ENCODE results near the gene RS1. TPM values are rescaled to one million over a fixed set of nuclear protein-coding genes. Genes with fewer than 3 reads are reported as not detected.

The RS1 gene
- total RNA-seq, 4 donors from 2014 or later, result not detected

DNA sequence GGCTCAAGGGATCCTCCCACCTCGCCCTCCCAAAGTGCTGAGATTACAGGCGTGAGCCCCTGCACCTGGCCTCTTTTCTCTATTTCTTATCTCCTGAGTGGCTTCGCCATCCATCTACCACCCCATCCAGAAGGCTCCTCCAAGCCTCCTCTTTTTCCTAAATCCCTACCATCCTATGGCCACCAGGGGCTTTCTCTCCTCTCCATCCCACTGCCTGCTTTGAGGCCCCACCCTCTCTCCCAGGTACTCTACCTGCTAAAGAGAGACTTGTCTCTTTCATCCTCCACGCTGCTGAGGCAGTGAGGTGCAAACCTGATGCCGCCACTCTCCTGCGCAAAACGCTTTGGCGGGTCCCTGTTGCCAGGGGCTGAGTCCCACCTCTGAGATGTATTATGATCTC, 7.0 kb downstream of the RS1 start:
- no peak for TF ChIP-seq POLR2A (IDR thresholded peaks at IDR 0.05)
- TF ChIP-seq, protein P1, sequence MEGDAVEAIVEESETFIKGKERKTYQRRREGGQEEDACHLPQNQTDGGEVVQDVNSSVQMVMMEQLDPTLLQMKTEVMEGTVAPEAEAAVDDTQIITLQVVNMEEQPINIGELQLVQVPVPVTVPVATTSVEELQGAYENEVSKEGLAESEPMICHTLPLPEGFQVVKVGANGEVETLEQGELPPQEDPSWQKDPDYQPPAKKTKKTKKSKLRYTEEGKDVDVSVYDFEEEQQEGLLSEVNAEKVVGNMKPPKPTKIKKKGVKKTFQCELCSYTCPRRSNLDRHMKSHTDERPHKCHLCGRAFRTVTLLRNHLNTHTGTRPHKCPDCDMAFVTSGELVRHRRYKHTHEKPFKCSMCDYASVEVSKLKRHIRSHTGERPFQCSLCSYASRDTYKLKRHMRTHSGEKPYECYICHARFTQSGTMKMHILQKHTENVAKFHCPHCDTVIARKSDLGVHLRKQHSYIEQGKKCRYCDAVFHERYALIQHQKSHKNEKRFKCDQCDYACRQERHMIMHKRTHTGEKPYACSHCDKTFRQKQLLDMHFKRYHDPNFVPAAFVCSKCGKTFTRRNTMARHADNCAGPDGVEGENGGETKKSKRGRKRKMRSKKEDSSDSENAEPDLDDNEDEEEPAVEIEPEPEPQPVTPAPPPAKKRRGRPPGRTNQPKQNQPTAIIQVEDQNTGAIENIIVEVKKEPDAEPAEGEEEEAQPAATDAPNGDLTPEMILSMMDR (IDR thresholded peaks at IDR 0.05 in 4 of 5, conservative IDR thresholded peaks at IDR 0.05 in 1 of 5), result no peak
- Histone ChIP-seq H3K4me3 (no peak overlapping the region), H3K4me1 (no peaks in the 10 kb centered on the region), H3K9me3 (no peaks in the 10 kb centered on the region), H3K27ac (no peak overlapping the region), H3K36me3 (no peaks in the 10 kb centered on the region), H3K27me3 (no peaks in the 10 kb centered on the region)
- intact Hi-C loops (cut with DNase I; ENCODE audit: low total_unique reads), result no loop called here
- DNase-seq (no peak), ATAC-seq (no peak)
- in situ Hi-C loops (cut with MboI; ENCODE audit: low sequenced_read_pairs in 4 of 4), result no loop called here

DNA sequence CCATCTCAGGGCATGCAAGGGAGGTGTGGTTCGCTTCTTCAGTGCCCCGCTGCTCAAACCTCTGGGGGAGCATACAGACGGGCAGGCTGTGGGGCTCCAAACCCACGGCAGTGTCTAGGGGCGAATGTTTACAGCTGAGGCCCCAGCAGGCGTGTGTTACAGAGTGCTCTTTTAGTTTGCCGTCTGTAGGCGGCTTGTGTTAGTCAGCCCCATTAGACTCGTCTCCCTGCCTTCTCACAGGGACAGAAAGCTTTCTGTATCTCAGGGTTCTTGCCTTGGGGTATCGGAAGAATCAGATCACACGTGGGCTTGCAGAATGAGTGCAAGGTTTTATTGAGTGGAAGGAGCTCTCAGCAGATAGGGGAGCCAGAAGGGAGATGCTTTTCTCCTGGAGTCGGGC, 10.6 kb downstream of the RS1 start:
- intact Hi-C loops (cut with DNase I; ENCODE audit: low total_unique reads) (no loop called here), in situ Hi-C loops (cut with MboI; ENCODE audit: low sequenced_read_pairs in 4 of 4) (no loop called here)
- H3K27ac ChIP-seq, result no peak overlapping the region
- ATAC-seq (no peak), DNase-seq (no peak)
- H3K9me3 ChIP-seq, result no peaks in the 10 kb centered on the region
- H3K27me3 ChIP-seq, result no peaks in the 10 kb centered on the region
- no peaks in the 10 kb centered on the region for H3K36me3 ChIP-seq
- no peak for TF ChIP-seq POLR2A (IDR thresholded peaks at IDR 0.05)
- TF ChIP-seq, protein P1 (IDR thresholded peaks at IDR 0.05 in 4 of 5, conservative IDR thresholded peaks at IDR 0.05 in 1 of 5), result no peak
- H3K4me1 ChIP-seq, result no peaks in the 10 kb centered on the region
- no peak overlapping the region for H3K4me3 ChIP-seq

DNA sequence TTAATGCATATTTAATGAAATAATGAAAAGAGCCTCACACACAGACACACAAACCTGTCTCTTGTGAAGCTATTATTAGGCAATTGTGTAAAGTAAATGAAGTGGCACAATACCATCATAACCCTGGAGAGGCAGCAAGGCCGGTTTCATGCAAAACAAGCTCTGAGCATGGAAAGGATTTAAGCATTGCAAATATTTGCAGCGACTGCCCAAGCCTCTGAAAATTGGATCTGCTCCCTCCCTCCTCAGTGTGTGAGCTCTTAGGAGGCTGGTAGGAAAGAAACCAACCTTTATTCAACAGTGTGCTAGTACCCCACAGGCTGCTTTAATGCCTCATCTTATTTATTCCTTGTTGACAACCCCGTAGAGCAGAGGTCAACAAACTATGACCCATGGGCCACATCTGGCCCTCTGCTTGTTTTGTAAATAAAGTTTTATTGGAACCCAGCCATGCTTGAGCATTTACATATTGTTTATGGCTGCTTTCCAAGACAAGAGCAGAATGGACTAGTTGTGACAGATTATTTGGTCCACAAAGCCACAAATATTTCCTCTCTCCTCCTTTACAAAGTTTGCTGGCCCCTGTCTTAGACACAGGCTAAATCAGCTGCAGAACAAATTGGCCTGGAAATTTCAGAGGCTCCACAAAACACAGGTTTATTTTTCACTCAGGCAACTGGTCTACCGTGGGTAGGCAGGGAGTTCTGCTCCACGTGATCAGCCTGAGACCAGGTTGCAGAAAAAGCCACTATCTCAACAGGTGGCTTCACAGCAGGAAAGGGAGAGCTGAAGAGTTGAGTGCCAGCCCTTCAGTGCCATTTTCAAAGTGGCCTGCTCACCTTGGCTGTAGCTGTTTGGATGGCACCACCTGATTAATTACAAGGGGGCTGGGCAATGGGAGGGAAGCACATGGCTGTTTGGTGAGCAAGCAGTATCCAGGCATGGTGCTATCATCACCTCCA, 16.8 kb downstream of the RS1 start:
- DNase-seq, result no peak
- Histone ChIP-seq H3K4me1 (no peaks in the 10 kb centered on the region), H3K27me3 (no peaks in the 10 kb centered on the region), H3K36me3 (no peaks in the 10 kb centered on the region), H3K4me3 (no peak overlapping the region), H3K27ac (no peak overlapping the region), H3K9me3 (no peaks in the 10 kb centered on the region)
- in situ Hi-C loops (cut with MboI; ENCODE audit: low sequenced_read_pairs in 4 of 4) (no loop called here), intact Hi-C loops (cut with DNase I; ENCODE audit: low total_unique reads) (no loop called here)
- no peak for ATAC-seq
- TF ChIP-seq, protein P1 (IDR thresholded peaks at IDR 0.05 in 4 of 5, conservative IDR thresholded peaks at IDR 0.05 in 1 of 5), result no peak
- no peak for TF ChIP-seq POLR2A (IDR thresholded peaks at IDR 0.05)

DNA sequence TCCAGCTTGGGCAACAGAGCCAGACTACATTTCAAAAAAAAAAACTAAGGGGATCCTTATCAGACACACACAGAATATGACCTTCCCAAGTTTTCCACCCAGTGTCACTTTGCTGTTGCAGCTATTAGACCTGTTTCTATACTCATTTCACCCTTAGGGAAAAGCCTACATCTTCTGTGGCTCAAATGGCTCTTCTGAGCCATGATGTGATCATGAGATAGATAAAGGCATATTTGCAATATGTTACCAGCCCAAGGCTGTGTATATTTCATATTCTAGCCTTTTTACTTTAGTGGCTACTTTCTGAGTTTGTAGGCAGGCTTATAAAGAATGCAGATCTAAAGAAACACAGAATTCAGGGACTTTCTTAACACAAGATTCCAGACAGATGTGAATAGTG, 19.3 kb downstream of the RS1 start:
- Histone ChIP-seq H3K4me3 (no peak overlapping the region), H3K4me1 (no peaks in the 10 kb centered on the region), H3K36me3 (no peaks in the 10 kb centered on the region), H3K9me3 (no peaks in the 10 kb centered on the region), H3K27ac (no peak overlapping the region), H3K27me3 (no peaks in the 10 kb centered on the region)
- in situ Hi-C loops (cut with MboI; ENCODE audit: low sequenced_read_pairs in 4 of 4), result no loop called here
- no peak for ATAC-seq
- no peak for TF ChIP-seq POLR2A (IDR thresholded peaks at IDR 0.05)
- TF ChIP-seq, protein P1 (IDR thresholded peaks at IDR 0.05 in 4 of 5, conservative IDR thresholded peaks at IDR 0.05 in 1 of 5), result no peak
- intact Hi-C loops (cut with DNase I; ENCODE audit: low total_unique reads), result no loop called here
- DNase-seq, result no peak
